MCF 10A (cell line): ENCODE measurements around the gene SRPK3. TPM values are rescaled to one million over a fixed set of nuclear protein-coding genes. Genes with fewer than 3 reads are reported as not detected.

Experiments used
- BruUV-seq: library from RNA; stranded (reverse); fragments of 400-500 nt; replicated peaks from 2 replicates; lab custom pipeline; 2021; lab: Mats Ljungman, UMichigan
- CTCF ChIA-PET: fragments of 300-600 bp; sonication (Branson Sonifier 250); formaldehyde crosslinking; extraction: SDS; loops from one replicate; lab custom pipeline; 2021; ENCODE audit warnings: antibody characterized with exemption, inconsistent platforms; lab: Yijun Ruan, JAX
- POLR2A ChIA-PET: fragments of 300-600, 350-650 bp; sonication (Branson Sonifier 250); formaldehyde crosslinking; extraction: SDS; loops from one replicate; lab custom pipeline; 2020; ENCODE audit warnings: antibody characterized with exemption, inconsistent platforms; lab: Yijun Ruan, JAX
- DNase-seq: peaks from one replicate; pipeline ENCODE4 v3.0.0-alpha.2; 2018; ENCODE audit not compliant: unreplicated experiment
- H3K27ac Mint-ChIP-seq: one replicate; pipeline ENCODE4 v1.8.0; 2022; ENCODE audit warnings: mild to moderate bottlenecking, low read depth, mixed read lengths; ENCODE audit not compliant: unreplicated experiment
- H3K27me3 Mint-ChIP-seq: one replicate; pipeline ENCODE4 v1.8.0; 2022; ENCODE audit warnings: mixed read lengths; ENCODE audit not compliant: insufficient read depth, unreplicated experiment
- H3K36me3 Mint-ChIP-seq: one replicate; pipeline ENCODE4 v1.8.0; 2022; ENCODE audit warnings: mild to moderate bottlenecking, moderate library complexity, mixed read lengths; ENCODE audit not compliant: insufficient read depth, unreplicated experiment
- H3K4me1 Mint-ChIP-seq: one replicate; pipeline ENCODE4 v1.8.0; 2022; ENCODE audit warnings: mixed read lengths; ENCODE audit not compliant: insufficient read depth, unreplicated experiment
- H3K4me3 Mint-ChIP-seq: one replicate; pipeline ENCODE4 v1.8.0; 2022; ENCODE audit warnings: mild to moderate bottlenecking, moderate library complexity, mixed read lengths; ENCODE audit not compliant: unreplicated experiment
- H3K9me3 Mint-ChIP-seq: one replicate; pipeline ENCODE4 v1.8.0; 2022; ENCODE audit warnings: mixed read lengths; ENCODE audit not compliant: unreplicated experiment
- intact Hi-C: fragments of 100-400 bp; cut with micrococcal nuclease; formaldehyde crosslinking; loops from 2 replicates; pipeline ENCODE4 v1.14.1; 2022
- total RNA-seq: library from RNA; stranded (reverse); gene quantifications from 2 replicates; pipeline ENCODE4 v1.2.3, GENCODE V29; 2022
- TF ChIP-seq, protein P1 (sequence below): fragments of 200-600 bp; IDR thresholded peaks from one replicate; pipeline ENCODE4 v1.8.0; 2022; ENCODE audit warnings: antibody characterized with exemption, mild to moderate bottlenecking; ENCODE audit not compliant: unreplicated experiment

The SRPK3 gene
- total RNA-seq, 1 experiment from 2014 or later, result not detected

DNA sequence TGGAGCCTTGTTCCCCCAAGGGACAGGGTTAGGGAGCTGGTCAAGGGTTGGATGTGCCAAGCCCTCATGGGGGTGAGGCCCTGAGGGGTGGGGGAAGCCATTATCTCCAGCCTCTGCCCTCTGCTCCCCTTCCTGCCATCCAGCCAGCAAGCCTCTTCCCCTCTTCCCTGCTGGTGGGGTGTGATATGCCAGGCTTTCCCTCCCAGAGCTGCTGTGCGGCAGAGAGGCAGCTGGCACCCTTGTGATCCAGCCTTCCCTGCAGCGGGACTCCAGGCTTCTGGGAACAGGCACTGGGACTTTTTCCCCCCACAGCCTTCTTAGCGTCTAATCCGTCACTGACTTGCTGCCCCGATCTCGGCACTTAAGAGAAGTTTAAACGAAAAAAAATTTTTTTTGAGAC, 19.9 kb downstream of the SRPK3 start:
- no peak overlapping the region for H3K4me3 Mint-ChIP-seq
- POLR2A ChIA-PET, result no interaction called here
- peaks cover 22% of the 10 kb centered on the region for H3K36me3 Mint-ChIP-seq
- no peaks in the 10 kb centered on the region for H3K9me3 Mint-ChIP-seq
- no peaks in the 10 kb centered on the region for H3K27me3 Mint-ChIP-seq
- TF ChIP-seq, protein P1, sequence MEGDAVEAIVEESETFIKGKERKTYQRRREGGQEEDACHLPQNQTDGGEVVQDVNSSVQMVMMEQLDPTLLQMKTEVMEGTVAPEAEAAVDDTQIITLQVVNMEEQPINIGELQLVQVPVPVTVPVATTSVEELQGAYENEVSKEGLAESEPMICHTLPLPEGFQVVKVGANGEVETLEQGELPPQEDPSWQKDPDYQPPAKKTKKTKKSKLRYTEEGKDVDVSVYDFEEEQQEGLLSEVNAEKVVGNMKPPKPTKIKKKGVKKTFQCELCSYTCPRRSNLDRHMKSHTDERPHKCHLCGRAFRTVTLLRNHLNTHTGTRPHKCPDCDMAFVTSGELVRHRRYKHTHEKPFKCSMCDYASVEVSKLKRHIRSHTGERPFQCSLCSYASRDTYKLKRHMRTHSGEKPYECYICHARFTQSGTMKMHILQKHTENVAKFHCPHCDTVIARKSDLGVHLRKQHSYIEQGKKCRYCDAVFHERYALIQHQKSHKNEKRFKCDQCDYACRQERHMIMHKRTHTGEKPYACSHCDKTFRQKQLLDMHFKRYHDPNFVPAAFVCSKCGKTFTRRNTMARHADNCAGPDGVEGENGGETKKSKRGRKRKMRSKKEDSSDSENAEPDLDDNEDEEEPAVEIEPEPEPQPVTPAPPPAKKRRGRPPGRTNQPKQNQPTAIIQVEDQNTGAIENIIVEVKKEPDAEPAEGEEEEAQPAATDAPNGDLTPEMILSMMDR, result no peak
- no peaks in the 10 kb centered on the region for H3K4me1 Mint-ChIP-seq
- DNase-seq, result no peak
- intact Hi-C loops, result no loop called here
- CTCF ChIA-PET, result no interaction called here
- H3K27ac Mint-ChIP-seq, result no peak overlapping the region
- BruUV-seq, result no TSS peak

DNA sequence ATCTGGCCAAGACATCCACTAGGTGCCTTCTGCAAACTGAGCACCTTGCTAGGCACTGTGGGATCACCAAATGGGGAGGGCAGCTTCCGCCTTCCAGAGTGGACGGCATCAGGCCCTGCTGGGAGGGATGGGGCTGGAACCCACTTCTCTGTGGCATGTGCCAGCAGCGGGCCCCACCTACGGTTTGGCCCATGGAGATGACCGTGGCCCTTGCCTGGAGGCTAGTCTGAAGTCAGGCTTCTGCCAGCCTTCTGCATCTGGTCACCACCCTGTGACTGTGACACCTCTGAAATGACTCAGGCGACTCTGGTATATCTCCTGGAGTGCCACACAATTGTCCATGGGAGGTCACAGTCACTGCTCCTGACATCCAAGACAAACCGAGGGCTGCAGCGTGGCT, 20.8 kb downstream of the SRPK3 start:
- TF ChIP-seq, protein P1, result no peak
- DNase-seq, result no peak
- ChIA-PET POLR2A (no interaction called here), CTCF (interaction anchor here (0.7 kb wide), 1 partner anchor 123 kb away, joined by 4 read pairs; no protein-coding TSS in a partner anchor)
- H3K27me3 Mint-ChIP-seq, result no peaks in the 10 kb centered on the region
- intact Hi-C loops, result no loop called here
- no peaks in the 10 kb centered on the region for H3K4me1 Mint-ChIP-seq
- H3K4me3 Mint-ChIP-seq, result no peak overlapping the region
- no peak overlapping the region for H3K27ac Mint-ChIP-seq
- H3K9me3 Mint-ChIP-seq, result no peaks in the 10 kb centered on the region
- BruUV-seq, result no TSS peak
- H3K36me3 Mint-ChIP-seq, result peaks cover 13% of the 10 kb centered on the region

DNA sequence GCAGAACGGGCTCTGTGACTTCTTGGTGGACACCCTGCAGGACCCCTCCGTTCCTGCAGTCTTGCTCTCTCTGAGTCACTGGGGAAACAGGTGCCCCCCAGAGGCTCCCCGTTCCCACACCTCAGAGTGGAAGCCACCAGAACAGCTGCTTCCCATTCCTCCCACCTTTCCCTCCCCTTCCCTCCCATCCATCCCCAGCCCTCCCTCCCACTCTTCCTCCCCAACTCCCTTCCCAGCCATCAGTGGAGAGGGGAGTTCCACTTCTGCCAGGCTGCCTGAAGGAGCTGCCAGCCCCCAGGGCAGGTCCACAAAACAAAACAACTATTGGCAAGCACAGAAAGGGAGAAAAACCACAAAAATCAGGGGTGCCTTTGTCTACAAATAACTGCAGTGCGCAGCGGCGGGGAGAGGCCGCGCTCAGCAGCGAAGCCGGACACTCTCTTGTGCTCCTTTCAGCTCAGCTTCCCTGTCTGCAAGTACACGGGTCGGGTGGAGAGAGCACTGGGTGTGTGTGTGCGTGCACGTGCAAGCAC, 21.7 kb downstream of the SRPK3 start:
- Mint-ChIP-seq H3K9me3 (peaks cover 2% of the 10 kb centered on the region), H3K27me3 (no peaks in the 10 kb centered on the region), H3K4me1 (no peaks in the 10 kb centered on the region), H3K27ac (no peak overlapping the region), H3K4me3 (no peak overlapping the region), H3K36me3 (peaks cover 12% of the 10 kb centered on the region)
- ChIA-PET CTCF (no interaction called here), POLR2A (no interaction called here)
- no TSS peak for BruUV-seq
- intact Hi-C loops, result no loop called here
- DNase-seq, result no peak
- TF ChIP-seq, protein P1, result no peak

DNA sequence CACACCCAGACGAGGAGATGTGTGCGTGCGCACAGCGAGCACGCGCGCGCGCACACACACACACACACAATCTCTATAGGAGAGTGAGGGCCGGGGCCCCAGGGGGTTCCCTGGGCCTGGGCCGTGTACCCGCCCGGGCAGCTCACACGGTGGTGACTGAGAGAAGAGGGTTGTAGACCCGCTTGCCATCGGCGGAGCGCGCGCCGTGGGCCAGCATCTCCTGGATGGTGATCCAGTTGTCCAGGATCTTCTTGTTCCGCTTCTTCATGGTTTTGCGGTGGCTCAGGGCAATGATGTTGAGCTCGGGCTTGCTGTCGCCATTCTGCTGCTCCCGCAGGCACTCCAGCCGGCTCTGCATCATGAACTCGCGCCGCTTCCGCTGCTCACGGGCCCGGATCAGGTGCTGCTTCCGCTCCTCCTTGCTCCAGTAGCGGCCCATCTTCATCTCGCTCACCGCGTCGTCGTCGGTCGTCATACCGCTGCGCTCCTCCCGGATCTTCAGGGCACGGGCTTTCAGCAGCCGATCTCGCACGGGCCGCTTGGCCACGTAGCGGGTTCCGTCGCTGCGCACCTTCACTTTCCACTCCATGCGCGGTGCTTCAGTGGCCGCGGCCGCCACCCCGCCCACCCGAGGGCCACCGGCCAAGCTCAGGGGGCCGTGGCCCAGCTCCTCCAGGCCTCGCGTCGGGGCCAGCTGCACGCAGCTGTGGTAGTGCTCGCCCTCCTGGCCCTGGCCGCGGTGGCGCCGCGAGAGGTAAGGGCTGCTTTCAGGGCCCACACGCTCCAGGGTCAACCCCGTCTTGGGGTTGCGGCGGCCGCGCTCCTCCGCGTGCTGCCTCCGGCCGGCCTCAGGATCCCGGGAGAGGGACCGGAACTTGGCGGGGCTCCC, 22.6 kb downstream of the SRPK3 start:
- no peaks in the 10 kb centered on the region for H3K27me3 Mint-ChIP-seq
- no peaks in the 10 kb centered on the region for H3K4me1 Mint-ChIP-seq
- ChIA-PET POLR2A (interaction anchor here (0.7 kb wide), 1 partner anchor 229 kb away, joined by 3 read pairs; no protein-coding TSS in a partner anchor), CTCF (interaction anchor here (0.7 kb wide), 1 partner anchor 156 kb away, joined by 4 read pairs; no protein-coding TSS in a partner anchor)
- peaks cover 8% of the 10 kb centered on the region for H3K9me3 Mint-ChIP-seq
- H3K27ac Mint-ChIP-seq, result no peak overlapping the region
- BruUV-seq, result no TSS peak
- peaks cover 7% of the 10 kb centered on the region for H3K36me3 Mint-ChIP-seq
- TF ChIP-seq, protein P1, result no peak
- H3K4me3 Mint-ChIP-seq, result no peak overlapping the region
- DNase-seq, result no peak
- intact Hi-C loops, result no loop called here
